ENCODE results near the gene LAIR1. TPM values are rescaled to one million over a fixed set of nuclear protein-coding genes. Genes with fewer than 3 reads are reported as not detected.

The LAIR1 gene
- total and polyA plus RNA-seq, 4 donors: 1.2 to 16.3 (median 4.8) TPM

DNA sequence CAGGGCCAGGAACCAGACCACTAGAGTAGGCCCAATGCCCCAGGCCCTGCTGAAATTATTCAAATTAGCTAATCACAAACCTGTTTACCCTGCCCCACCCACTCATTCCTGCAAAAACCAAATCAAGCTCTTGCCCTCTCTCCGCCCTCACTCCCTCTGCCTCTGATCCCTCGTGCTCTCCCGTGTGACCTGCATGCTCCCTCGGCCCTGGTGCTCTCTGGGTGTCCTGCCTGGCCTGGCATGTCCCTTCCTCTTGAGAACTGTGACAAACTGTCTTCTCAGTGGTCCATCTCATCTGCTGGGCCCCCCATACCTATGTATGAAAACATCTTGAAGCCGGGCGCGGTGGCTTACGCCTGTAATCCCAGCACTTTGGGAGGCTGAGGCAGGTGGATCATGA lies 38.3 kb upstream of the LAIR1 start:
- no peak for DNase-seq (ENCODE audit: low spot score)

GRCh38 chr19:54400913-54401312 lies 36.2 kb upstream of the LAIR1 start:
- no peaks in the 10 kb centered on the region for H3K36me3 ChIP-seq (ENCODE audit: control insufficient read depth in 4 of 4, insufficient read depth in 3 of 4, low read depth in 1 of 4, low read length in 3 of 4)
- WGBS: 84% methylated on average over 6 of the region's 6 CpGs
- H3K4me3 ChIP-seq (ENCODE audit: low read depth in 1 of 3, low read length in 3 of 3): no peak overlapping the region
- no peaks in the 10 kb centered on the region for H3K4me1 ChIP-seq (ENCODE audit: control insufficient read depth in 4 of 4, insufficient read depth in 4 of 4, low read length in 3 of 4)
- no peaks in the 10 kb centered on the region for H3K27me3 ChIP-seq (ENCODE audit: control insufficient read depth in 4 of 4, insufficient read depth in 4 of 4, low read length in 3 of 4)
- H3K27ac ChIP-seq (ENCODE audit: low read depth in 1 of 2, low read length in 2 of 2): no peak overlapping the region
- H3K9me3 ChIP-seq (ENCODE audit: control insufficient read depth in 4 of 4, low read length in 3 of 4): peaks cover 0 to 2% (median 0%) of the 10 kb centered on the region in 4 donors
- DNase-seq (ENCODE audit: low spot score): no peak
- no peak overlapping the region for H3K9ac ChIP-seq (ENCODE audit: low read depth in 1 of 2, low read length in 2 of 2)
- no peak for TF ChIP-seq HNF4A (conservative IDR thresholded peaks at IDR 0.05)
- TF ChIP-seq NR2F2 (IDR thresholded peaks at IDR 0.05): no peak
- TF ChIP-seq CTCF (IDR thresholded peaks at IDR 0.05; ENCODE audit: low read depth, low read length, missing input control): no peak
- no peak for TF ChIP-seq SP1 (IDR thresholded peaks at IDR 0.05)
- no peak for TF ChIP-seq GABPA (IDR thresholded peaks at IDR 0.05 in 1 of 2, conservative IDR thresholded peaks at IDR 0.05 in 1 of 2)
- TF ChIP-seq RXRA (IDR thresholded peaks at IDR 0.05): no peak
- no peak for TF ChIP-seq FOXA2 (IDR thresholded peaks at IDR 0.05)
- TF ChIP-seq YY1 (IDR thresholded peaks at IDR 0.05): no peak
- TF ChIP-seq, protein P1, sequence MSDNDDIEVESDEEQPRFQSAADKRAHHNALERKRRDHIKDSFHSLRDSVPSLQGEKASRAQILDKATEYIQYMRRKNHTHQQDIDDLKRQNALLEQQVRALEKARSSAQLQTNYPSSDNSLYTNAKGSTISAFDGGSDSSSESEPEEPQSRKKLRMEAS (IDR thresholded peaks at IDR 0.05): no peak
- no peak for TF ChIP-seq JUND (IDR thresholded peaks at IDR 0.05)
- no peak for TF ChIP-seq ATF3 (IDR thresholded peaks at IDR 0.05)
- no peak for TF ChIP-seq EGR1 (IDR thresholded peaks at IDR 0.05; ENCODE audit: low read depth in 2 of 2)
- no peak for TF ChIP-seq HNF4G (IDR thresholded peaks at IDR 0.05)
- no peak for TF ChIP-seq TAF1 (conservative IDR thresholded peaks at IDR 0.05)
- TF ChIP-seq REST (IDR thresholded peaks at IDR 0.05): no peak
- TF ChIP-seq FOXA1 (IDR thresholded peaks at IDR 0.05): no peak

More for the DNA sequence above, 38.3 kb upstream of the LAIR1 start:
- Histone ChIP-seq H3K36me3 (ENCODE audit: control insufficient read depth in 4 of 4, insufficient read depth in 3 of 4, low read depth in 1 of 4, low read length in 3 of 4) (no peaks in the 10 kb centered on the region), H3K4me3 (ENCODE audit: low read depth in 1 of 3, low read length in 3 of 3) (no peak overlapping the region), H3K9ac (ENCODE audit: low read depth in 1 of 2, low read length in 2 of 2) (no peak overlapping the region), H3K27me3 (ENCODE audit: control insufficient read depth in 4 of 4, insufficient read depth in 4 of 4, low read length in 3 of 4) (peaks cover 0 to 2% (median 0%) of the 10 kb centered on the region in 4 donors), H3K9me3 (ENCODE audit: control insufficient read depth in 4 of 4, low read length in 3 of 4) (peaks cover 0 to 2% (median 0%) of the 10 kb centered on the region in 4 donors), H3K27ac (ENCODE audit: low read depth in 1 of 2, low read length in 2 of 2) (no peak overlapping the region), H3K4me1 (ENCODE audit: control insufficient read depth in 4 of 4, insufficient read depth in 4 of 4, low read length in 3 of 4) (no peaks in the 10 kb centered on the region)
- 79% methylated on average over 8 of the region's 8 CpGs for WGBS
- TF ChIP-seq REST (IDR thresholded peaks at IDR 0.05): no peak
- TF ChIP-seq RAD21 (IDR thresholded peaks at IDR 0.05): no peak
- no peak for TF ChIP-seq TAF1 (conservative IDR thresholded peaks at IDR 0.05)
- TF ChIP-seq, protein P1 (IDR thresholded peaks at IDR 0.05): no peak
- no peak for TF ChIP-seq SP1 (IDR thresholded peaks at IDR 0.05)
- no peak for TF ChIP-seq HNF4A (conservative IDR thresholded peaks at IDR 0.05)

Data from liver (tissue), 9 donors.